ENCODE measurements around the gene TRDMT1.

Gene TRDMT1

DNA sequence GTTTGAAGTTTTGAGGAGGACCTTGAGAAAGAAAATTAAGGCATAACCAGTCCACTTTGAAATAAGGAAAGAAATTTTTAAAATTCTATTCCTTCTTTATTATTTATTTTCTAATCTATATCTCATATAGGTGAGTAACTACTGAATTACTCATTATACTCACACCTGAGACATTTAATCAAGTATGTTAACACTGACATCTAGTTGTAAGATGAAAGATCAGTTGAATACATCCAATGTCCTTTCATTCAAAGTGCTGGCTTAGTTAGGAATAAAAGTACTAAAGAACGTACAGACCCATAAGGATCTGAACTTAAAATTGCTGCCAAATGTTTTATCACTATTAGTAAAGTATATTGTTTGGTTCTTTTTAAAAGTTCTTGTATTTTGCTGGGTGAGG is 23.5 kb downstream of the TRDMT1 start:
- no peak overlapping the region for H3K4me3 ChIP-seq (ENCODE audit: low read depth, low read length)

GRCh38 chr10:17177014-17177413 is 24.5 kb downstream of the TRDMT1 start:
- H3K4me3 ChIP-seq (ENCODE audit: low read depth, low read length), result no peak overlapping the region

DNA sequence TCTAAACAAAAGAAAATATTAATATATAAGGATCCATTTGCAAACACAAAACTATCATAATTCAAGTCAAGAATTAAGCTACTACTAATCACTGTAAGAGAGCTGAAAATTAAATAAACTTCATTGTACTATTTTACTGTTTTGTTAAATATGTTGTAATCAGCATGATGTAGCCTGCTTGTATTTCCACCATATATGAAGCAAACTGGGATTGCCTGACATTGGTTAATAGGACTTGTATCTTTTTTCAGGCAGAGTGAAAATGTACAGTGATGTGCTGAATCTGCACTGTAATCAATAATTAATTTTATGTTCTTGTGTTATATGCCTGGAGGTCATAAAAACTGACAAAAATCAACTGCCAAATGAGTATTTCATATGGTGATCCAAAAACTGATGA is 25.4 kb downstream of the TRDMT1 start:
- no peak overlapping the region for H3K4me3 ChIP-seq (ENCODE audit: low read depth, low read length)

- no peak overlapping the region for H3K4me3 ChIP-seq (ENCODE audit: low read depth, low read length)
Measured at GRCh38 chr10:17175551-17175950, 25.9 kb downstream of the TRDMT1 start.

DNA sequence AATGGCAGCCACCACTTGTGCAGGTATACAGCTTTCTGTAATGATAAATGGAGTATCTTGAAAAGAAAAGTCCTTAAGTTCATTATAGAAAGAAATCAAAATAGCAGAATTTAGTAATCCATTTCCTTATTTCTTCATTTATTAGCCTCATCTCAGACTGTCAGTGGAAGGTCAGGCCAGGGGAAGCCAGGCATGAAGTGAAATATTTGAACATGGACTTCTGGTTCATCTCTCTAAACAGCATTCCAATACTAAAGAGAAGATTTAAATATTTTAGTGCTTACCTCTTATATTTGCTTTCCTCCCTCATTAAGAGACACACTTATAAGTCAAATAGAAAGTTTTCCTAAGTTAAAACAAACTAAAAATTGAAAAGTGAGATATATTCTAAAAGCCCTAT is 26.8 kb downstream of the TRDMT1 start:
- H3K4me3 ChIP-seq (ENCODE audit: low read depth, low read length), result no peak overlapping the region

- H3K4me3 ChIP-seq (ENCODE audit: low read depth, low read length), result no peak overlapping the region
Measured at GRCh38 chr10:17171141-17171641, 30.3 kb downstream of the TRDMT1 start.

- H3K4me3 ChIP-seq (ENCODE audit: low read depth, low read length), result no peak overlapping the region
Measured at GRCh38 chr10:17169803-17170202, 31.7 kb downstream of the TRDMT1 start.

DNA sequence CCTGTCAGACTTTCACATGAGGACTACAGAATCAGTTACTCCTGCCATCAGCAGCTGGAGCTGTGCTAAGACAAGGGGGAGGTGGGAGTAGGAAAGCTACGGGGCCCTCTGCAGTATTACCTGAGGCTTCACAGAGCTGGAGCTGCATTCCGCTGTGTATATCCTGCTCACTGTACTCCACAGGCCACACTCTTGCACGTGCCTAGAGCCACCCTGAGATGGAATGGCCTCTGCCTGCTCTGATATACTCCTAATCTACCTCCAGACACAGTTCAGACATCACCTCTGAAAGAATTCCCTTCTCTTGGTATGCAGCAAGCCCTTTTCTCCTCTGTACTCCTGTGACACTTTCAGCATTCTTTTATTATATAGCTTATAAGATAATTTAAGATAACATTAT is 34.8 kb downstream of the TRDMT1 start:
- H3K4me3 ChIP-seq (ENCODE audit: low read depth, low read length), result no peak overlapping the region

DNA sequence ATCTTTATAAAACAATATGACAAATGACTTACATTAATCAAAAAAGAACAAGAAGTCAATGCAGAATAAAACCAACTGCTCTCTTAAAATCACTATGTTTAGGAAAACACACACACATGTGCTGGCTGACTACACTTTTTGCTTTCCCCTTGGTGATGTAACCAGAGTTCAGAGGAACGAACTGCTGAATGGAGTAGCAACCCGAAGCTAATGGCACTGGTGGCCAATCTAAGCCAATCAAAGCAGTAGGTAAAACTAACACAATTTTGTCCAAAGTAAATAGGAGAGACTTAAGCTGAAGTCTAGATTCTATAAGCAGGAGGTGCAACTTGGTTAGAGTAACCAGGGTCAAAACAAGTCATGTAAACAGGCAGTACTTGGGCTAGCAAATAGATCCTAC is 38.6 kb downstream of the TRDMT1 start:
- H3K4me3 ChIP-seq (ENCODE audit: low read depth, low read length), result no peak overlapping the region

- H3K4me3 ChIP-seq (ENCODE audit: low read depth, low read length), result no peak overlapping the region
Measured at GRCh38 chr10:17161775-17162174, 39.7 kb downstream of the TRDMT1 start.

DNA sequence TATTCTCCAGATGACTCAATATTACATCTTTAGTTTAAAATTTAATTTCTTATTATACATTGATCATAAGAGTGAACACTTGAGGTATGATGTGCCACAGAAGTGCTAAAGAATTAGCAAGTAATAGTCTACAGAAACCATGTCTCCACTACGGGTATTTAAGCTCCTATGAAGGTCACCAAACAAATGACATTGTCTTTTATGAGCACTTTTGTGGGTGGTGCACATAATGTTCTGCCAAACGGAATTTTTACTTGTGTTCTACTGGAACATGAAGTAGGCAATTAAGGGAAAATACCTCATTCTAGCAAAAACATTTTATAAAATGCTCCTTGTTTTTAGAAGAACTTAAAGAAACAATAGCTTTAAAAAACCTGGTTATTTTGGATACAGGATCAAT is 44.4 kb downstream of the TRDMT1 start:
- no peak overlapping the region for H3K4me3 ChIP-seq (ENCODE audit: low read depth, low read length)

GRCh38 chr10:17155826-17156225 is 45.6 kb downstream of the TRDMT1 start:
- H3K4me3 ChIP-seq (ENCODE audit: low read depth, low read length), result no peak overlapping the region

DNA sequence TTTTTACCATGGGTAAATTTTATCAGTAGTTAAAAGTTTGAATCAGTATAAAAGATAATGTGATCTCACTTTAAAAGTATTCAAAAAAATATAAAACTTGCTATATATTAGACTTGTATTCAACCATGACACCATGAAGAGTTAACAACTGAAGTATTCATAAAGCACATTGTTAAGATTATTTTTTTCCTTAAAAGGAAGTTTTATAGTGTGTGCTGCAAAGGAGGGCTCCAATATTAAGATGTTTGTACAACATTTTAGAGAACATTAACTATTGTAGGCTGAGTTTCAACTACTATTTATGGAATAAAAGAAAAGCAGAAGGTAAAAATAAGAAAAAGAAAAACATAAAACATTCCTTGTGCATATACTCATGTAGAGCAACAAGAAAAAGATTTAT is 47.4 kb downstream of the TRDMT1 start:
- no peak overlapping the region for H3K4me3 ChIP-seq (ENCODE audit: low read depth, low read length)

DNA sequence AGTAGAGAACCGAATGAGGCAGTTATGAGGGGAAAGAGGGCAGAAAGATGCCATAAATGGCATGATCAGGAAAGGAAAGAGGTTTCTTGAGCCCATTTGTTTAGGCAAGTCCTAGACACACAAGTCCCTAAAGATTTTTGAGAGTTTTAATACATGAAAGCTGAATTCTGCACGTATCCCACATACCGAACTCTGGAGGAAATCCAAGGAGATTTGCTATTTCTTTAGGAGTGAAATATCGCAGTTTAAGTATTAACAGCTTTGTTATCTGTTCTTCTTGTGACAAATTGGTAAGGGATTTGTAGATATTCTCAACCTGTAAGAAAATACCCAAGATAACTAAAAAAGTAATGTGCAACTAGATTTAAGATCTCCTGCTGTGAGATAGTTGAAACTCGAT is 48.2 kb downstream of the TRDMT1 start:
- H3K4me3 ChIP-seq (ENCODE audit: low read depth, low read length), result no peak overlapping the region

DNA sequence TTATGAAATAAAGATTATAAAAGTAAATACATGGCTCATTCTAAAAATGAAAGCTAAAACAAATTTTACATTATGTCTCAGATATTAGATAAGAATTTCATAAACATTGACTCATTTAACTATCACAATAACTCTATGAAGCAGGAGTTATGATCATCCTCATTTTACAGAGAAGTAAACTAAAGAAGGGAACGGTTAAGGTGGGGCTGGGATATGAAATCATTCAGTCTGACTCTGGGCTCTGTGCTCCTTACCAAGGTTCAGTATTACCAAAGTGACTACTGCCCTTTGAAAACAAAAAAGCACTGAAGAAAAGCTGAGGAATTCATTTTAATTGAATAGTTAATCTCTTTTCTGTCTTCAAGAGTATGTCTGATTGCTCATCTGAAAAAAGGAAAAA is 49.8 kb downstream of the TRDMT1 start:
- no peak overlapping the region for H3K4me3 ChIP-seq (ENCODE audit: low read depth, low read length)

- no peak overlapping the region for H3K4me3 ChIP-seq (ENCODE audit: low read depth, low read length)
Measured at GRCh38 chr10:17147884-17148489, 53.5 kb downstream of the TRDMT1 start.

GRCh38 chr10:17146892-17147291 is 54.6 kb downstream of the TRDMT1 start:
- H3K4me3 ChIP-seq (ENCODE audit: low read depth, low read length), result no peak overlapping the region

DNA sequence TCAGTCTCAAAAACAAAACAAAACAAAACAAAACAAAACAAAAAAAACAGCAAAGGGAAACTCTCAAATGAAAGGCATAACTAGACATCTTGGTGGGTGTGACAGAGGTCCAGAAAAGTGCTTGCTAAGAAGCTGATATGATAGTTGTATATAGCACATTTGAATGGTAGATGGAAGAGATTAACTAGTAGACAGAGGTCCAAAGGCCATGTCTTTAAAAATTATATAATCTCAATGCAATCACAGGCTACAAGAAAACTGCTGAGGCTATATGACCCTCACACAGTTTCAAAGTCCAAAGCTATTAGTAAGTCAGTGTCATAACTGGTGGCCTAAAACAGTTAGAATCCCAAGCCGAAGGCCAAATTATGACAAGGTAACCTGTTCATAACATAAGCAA is 56.2 kb downstream of the TRDMT1 start:
- no peak overlapping the region for H3K4me3 ChIP-seq (ENCODE audit: low read depth, low read length)

GRCh38 chr10:17144757-17145156 is 56.7 kb downstream of the TRDMT1 start:
- H3K4me3 ChIP-seq (ENCODE audit: low read depth, low read length), result no peak overlapping the region

DNA sequence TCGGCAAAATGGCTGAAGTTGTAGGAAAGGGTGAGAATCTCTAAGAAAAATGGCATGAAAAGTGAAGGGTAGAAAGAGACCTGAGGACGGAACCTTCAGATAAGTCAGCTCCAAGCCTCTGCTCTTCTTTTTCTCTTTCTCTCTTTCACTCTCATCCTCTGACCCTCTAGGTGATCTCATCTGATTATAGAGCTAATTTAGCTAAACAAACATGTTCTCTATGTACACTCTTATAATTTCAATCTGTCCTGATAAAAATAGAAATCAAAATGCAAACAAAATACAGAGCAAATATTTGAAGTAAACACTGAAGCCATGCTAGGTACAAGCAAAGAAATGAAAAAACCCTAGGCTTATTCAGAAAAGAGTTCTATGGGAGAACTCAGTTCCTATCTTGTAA is 57.4 kb downstream of the TRDMT1 start:
- H3K4me3 ChIP-seq (ENCODE audit: low read depth, low read length), result no peak overlapping the region

DNA sequence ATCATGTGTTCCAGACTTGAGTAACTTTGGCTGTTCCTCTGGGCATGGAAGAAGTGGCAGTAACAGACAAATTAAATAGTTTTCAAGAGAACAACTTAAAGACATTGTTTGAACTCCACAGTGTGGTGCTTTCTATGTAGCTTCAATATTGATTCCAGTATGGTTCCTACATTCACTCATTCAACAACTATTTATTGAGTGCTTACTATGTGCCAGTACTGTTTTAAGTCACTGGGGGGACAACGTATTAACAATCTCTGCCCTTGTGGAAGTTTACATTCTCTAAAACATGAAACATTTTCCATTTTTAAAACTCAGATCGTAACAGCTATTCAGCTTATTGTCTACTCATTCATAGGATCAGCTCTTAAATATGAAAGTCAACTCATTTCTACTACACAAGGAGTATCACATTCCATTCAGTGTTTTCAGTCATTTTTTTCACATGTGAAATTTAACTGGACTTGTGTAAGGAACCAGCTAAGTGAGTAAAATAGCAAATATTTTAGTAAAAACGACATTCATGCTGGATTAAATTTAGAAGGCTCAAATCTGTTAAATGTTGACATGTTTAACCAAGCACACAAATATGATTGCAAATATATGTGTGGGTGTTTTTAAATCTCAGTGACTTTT is 58.3 kb downstream of the TRDMT1 start:
- no peak overlapping the region for H3K4me3 ChIP-seq (ENCODE audit: low read depth, low read length)

GRCh38 chr10:17141504-17142229 is 59.8 kb downstream of the TRDMT1 start:
- H3K4me3 ChIP-seq (ENCODE audit: low read depth, low read length), result no peak overlapping the region
